Iris pigment epithelial cell (primary cell): ENCODE results near the gene OXLD1.
A peak's percentile ranks its signal among the peaks of the same experiment; 100 is the strongest.

Source experiments
- DNase-seq: peaks from one replicate; pipeline ENCODE4 v3.0.0-alpha.2; 2011; ENCODE audit warnings: low read depth

The OXLD1 gene

GRCh38 chr17:81666342-81667191 is at the start of gene OXLD1, which contains the start of gene CCDC137:
Gene OXLD1, minus strand, starts transcription at chr17:81666605. Its CDS starts 28 bp downstream, at chr17:81666577.
Gene CCDC137, plus strand, starts transcription at chr17:81666737. Its CDS starts 30 bp downstream, at chr17:81666767.
- peak; percentile 98 for DNase-seq

DNA sequence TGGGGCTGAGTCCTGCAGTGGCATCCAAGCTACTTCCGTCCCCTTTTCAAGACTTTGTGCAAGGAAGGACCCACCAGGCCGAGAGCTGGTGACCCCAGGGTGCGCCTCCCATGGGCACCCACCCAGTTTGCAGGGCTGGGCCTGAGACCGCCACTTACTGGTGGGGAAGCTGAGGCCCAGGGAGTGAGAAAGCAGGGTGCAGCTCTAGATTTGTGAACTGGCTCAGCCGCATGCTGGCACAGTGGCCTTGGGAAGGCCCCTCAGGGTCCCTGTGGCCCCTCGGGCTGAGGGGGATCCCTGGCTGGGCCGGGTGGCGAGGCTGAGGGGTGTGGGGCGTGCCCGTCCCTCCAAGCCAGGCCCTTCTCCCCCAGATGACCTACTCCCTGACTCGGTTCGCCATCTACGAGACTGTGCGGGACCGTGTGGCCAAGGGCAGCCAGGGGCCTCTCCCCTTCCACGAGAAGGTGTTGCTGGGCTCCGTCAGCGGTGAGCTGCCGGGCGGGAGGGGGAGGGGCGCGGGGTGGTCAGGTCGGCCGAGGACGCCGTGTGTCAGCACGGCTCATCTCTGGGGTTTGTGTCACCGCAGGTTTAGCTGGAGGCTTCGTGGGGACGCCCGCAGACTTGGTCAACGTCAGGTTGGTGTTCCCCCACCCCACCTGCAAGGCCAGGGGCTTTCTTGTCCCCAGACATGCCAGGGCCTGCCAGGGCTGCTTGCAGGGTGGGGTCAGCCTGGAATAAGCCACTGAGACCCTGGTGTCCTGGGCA is 48.9 kb upstream of the OXLD1 start:
- no peak for DNase-seq

- no peak for DNase-seq
These were observed 48.2 kb upstream of the OXLD1 start for GRCh38 chr17:81714412-81715106.

GRCh38 chr17:81713556-81714411 is 47.4 kb upstream of the OXLD1 start:
- DNase-seq: no peak

- DNase-seq: no peak
These were observed 46.7 kb upstream of the OXLD1 start for GRCh38 chr17:81713004-81713555.

DNA sequence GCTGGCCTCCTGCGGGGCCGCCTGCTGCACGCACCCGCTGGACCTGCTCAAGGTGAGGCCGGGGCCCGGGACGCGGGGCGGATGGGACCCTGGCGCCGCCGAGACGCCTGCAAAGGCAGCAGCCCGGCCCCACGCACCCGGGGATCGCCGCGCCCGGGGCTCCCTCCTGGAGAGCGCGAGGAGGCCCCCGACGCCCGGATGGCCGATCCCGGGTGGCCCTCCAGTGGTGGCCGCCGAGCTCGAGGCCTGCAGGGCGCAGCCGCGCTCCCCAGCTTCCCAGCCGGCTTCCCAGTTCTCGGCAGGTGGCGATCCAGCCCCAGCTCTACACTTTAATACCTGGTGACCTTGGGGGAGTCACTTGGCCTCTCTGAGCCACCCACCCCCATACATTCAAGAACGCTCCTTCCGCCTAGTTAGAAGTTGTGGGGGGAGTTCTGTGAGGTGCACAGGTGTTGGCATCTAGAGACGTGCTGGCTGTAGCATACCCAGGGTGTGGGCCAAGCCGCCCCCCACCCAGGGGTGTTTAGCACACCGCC is 46.1 kb upstream of the OXLD1 start:
- peak; percentile 32 for DNase-seq

GRCh38 chr17:81711814-81712467 is 45.5 kb upstream of the OXLD1 start, which contains the start of gene SLC25A10:
Gene SLC25A10, plus strand, starts transcription at chr17:81712284. Its CDS starts 143 bp downstream, at chr17:81712427.
- peak; percentile 74 for DNase-seq

GRCh38 chr17:81710514-81711308 is 44.3 kb upstream of the OXLD1 start:
- peak; percentile 53 for DNase-seq

- no peak for DNase-seq
These were observed 42.4 kb upstream of the OXLD1 start for GRCh38 chr17:81708739-81709185.

DNA sequence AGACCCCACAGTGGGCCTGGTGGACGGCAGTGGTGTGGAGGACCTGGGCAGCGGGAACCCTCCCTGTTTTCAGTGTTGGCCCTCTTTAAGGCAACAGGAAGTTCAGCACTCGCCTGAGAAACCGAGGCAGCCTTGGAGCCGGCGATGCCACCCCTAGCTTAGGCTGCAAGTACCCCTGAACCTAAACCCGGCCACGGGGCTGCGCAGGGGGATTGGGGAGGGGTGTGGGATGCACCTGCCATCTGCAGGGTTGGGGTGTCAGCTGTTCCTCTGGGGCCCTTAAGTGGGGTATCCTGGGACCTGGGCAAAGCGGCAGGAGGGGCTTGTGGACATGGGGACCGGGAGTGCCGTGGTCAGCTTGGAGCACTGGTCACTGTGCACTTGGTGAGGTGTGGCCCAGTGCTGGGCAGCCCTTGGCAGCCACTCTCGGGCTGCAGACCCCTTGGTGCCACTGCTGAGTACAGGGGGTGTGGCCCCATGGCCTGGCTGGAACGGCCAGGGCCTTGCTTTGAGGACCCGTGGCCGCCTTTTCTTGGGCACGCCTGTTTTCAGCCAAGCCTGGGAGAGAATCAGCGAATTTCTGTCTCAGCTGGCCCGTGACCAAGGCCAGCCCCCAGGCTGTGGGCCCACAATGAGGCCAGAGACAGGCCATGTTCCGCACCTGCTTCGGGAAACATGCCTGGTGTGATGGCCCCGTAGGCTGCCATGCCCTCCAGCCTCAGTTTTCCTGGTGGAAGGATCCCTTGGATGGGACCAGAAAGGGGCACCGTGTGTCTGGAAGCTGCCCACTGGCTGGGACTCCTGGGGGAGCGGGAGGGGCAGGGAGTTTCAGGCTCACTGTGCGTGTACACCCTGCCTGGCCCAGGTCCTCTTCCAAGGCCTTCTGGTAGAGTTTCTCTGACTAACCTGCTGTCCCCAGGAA is 41.6 kb upstream of the OXLD1 start:
- DNase-seq: no peak

GRCh38 chr17:81706757-81707624 is 40.6 kb upstream of the OXLD1 start:
- no peak for DNase-seq

DNA sequence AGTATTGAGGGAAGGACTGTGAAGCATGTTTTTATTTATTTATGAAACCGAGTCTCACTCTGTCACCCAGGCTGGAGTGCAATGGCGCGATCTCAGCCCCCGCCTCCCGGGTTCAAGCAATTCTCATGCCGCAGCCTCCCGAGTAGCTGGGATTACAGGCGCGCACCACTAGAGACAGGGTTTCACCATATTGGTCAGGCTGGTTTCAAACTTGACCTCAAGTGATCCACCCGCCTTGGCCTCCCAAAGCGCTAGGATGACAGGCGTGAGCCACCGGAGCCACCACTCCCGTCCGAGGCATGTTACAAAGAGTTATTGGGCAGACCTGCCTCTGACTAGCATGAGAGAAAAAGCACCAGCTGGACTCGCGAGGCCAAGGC is 39.8 kb upstream of the OXLD1 start:
- DNase-seq: no peak

DNA sequence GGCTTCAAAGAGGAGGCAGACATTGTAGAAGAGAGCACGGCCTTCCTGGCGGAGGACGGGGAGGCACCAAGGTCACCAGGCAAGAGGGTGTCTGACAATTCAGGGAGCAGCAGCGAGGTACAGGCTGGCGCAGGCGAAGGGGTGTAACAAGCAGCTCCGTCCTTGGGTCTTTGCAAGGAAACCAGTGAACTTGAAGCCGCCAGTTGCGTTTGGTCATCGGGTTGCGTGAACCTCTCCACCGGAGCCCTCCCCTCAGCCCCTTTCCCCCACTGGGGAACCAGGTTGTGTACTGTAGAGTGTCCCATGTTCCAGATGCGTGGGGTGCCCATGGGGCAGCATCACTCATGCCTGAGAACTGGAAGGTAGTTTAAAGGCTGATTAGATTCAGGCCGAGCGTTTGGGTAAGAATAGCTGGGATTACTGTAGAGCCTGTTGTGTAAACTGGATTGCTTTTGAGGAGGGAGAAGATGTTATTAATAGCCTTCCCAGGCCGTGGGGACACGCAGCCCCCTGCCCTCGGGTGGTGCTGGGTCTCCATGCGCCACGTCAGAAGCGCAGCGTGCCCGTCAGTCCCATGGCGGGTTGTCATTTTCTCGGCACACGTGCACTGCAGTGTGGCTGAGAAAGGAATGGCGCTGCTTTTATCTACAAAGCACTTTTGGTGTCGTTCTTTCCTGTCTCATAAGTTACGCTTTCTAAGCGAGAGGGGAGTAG is 39.3 kb upstream of the OXLD1 start:
- DNase-seq: no peak

- peak; percentile 26 for DNase-seq
These were observed 37.6 kb upstream of the OXLD1 start for GRCh38 chr17:81703747-81704654.

- peak; percentile 92 for DNase-seq
These were observed 36.7 kb upstream of the OXLD1 start, which contains the start of gene MRPL12 for GRCh38 chr17:81702934-81703746. Gene MRPL12, plus strand, starts transcription at chr17:81703367. Its CDS starts 135 bp downstream, at chr17:81703502.
